HEK293 (cell line): ENCODE measurements around the gene BCL6B.
"Not testable (repeated sequence)": the region's sequence is repeated elsewhere in the genome, so short reads cannot be mapped to it uniquely, and the experiment has no call there.

ENCODE experiments used
- CTCF ChIA-PET: fragments of 350-600 bp; formaldehyde crosslinking; extraction: SDS; loops from one replicate; lab custom pipeline; 2021; ENCODE audit warnings: antibody characterized with exemption; lab: Yijun Ruan, JAX
- POLR2A ChIA-PET: fragments of 300-600 bp; formaldehyde crosslinking; extraction: SDS; loops from one replicate; lab custom pipeline; 2020; ENCODE audit warnings: antibody characterized with exemption, inconsistent platforms; lab: Yijun Ruan, JAX
- H3K27ac ChIP-seq: fragments of 200-500 bp; sonication (Bioruptor generic); 2 replicates; pipeline ENCODE4 v1.5.1; 2014; ENCODE audit warnings: low read depth, low read length, control low read depth, inconsistent platforms; ENCODE audit errors: extremely low read depth
- H3K36me3 ChIP-seq, 2 experiments: fragments of 200-500 bp in 1 of 2; sonication (Bioruptor generic) in 1 of 2; 1 replicate in 1 of 2; 2 replicates in 1 of 2; pipeline ENCODE4 v1.5.1; 2014 to 2017; ENCODE audit warnings: inconsistent platforms in 2 of 2, low read length in 2 of 2; ENCODE audit not compliant: control insufficient read depth in 2 of 2, insufficient read depth in 1 of 2
- H3K4me1 ChIP-seq: fragments of 200-500 bp; sonication (Bioruptor generic); 2 replicates; pipeline ENCODE4 v1.5.1; 2014; ENCODE audit warnings: mild to moderate bottlenecking, low read length, inconsistent platforms; ENCODE audit not compliant: control insufficient read depth, insufficient read depth
- H3K4me3 ChIP-seq: 2 replicates; pipeline ENCODE4 v1.5.1; 2011; ENCODE audit warnings: low read depth, mild to moderate bottlenecking, control low read depth, low read length, moderate library complexity
- H3K9me3 ChIP-seq: fragments of 200-500 bp; sonication (Bioruptor generic); 2 replicates; pipeline ENCODE4 v1.5.1; 2014; ENCODE audit warnings: low read depth, low read length, inconsistent platforms; ENCODE audit not compliant: control insufficient read depth, insufficient read depth
- EGR2 ChIP-seq: fragments of 450-650 bp; formaldehyde crosslinking; IDR thresholded peaks from 2 replicates; pipeline ENCODE4 v1.5.1; 2016; ENCODE audit warnings: low read depth, missing biosample characterization, missing genetic modification characterization
- FEZF1 ChIP-seq: fragments of 450-650 bp; formaldehyde crosslinking; IDR thresholded peaks from 2 replicates; pipeline ENCODE4 v1.5.1; 2016; ENCODE audit warnings: missing biosample characterization, missing genetic modification characterization
- HOXD13 ChIP-seq: sonication (generic); formaldehyde crosslinking; IDR thresholded peaks from 2 replicates; pipeline ENCODE4 v1.8.0; 2022; ENCODE audit warnings: missing genetic modification reagents, borderline replicate concordance
- KLF9 ChIP-seq: fragments of 450-650 bp; formaldehyde crosslinking; IDR thresholded peaks from 2 replicates; pipeline ENCODE4 v1.5.1; 2016; ENCODE audit warnings: missing biosample characterization, missing genetic modification characterization, low read depth
- OSR2 ChIP-seq: fragments of 450-650 bp; formaldehyde crosslinking; IDR thresholded peaks from 2 replicates; pipeline ENCODE4 v1.5.1; 2016; ENCODE audit warnings: missing biosample characterization, missing genetic modification characterization
- SP7 ChIP-seq: fragments of 450-650 bp; formaldehyde crosslinking; IDR thresholded peaks from 2 replicates; pipeline ENCODE4 v1.5.1; 2016; ENCODE audit warnings: missing biosample characterization, missing genetic modification characterization
- ZFP3 ChIP-seq: fragments of 450-650 bp; formaldehyde crosslinking; IDR thresholded peaks from 2 replicates; pipeline ENCODE4 v1.5.1; 2016; ENCODE audit warnings: low read depth, missing biosample characterization, missing genetic modification characterization
- ZNF146 ChIP-seq: fragments of 450-650 bp; formaldehyde crosslinking; IDR thresholded peaks from 2 replicates; pipeline ENCODE4 v1.5.1; 2016; ENCODE audit warnings: missing biosample characterization, missing genetic modification characterization
- ZNF214 ChIP-seq: fragments of 450-650 bp; formaldehyde crosslinking; IDR thresholded peaks from 2 replicates; pipeline ENCODE4 v1.5.1; 2017; ENCODE audit warnings: missing biosample characterization, mild to moderate bottlenecking, missing genetic modification characterization, borderline replicate concordance
- ZNF391 ChIP-seq: fragments of 450-650 bp; formaldehyde crosslinking; IDR thresholded peaks from 2 replicates; pipeline ENCODE4 v1.5.1; 2016; ENCODE audit warnings: low read depth, missing biosample characterization, missing genetic modification characterization, borderline replicate concordance
- ZNF426 ChIP-seq: fragments of 450-650 bp; formaldehyde crosslinking; IDR thresholded peaks from 2 replicates; pipeline ENCODE4 v1.5.1; 2017; ENCODE audit warnings: missing biosample characterization, missing genetic modification characterization, mild to moderate bottlenecking, inconsistent platforms, moderate library complexity
- ZNF510 ChIP-seq: fragments of 450-650 bp; formaldehyde crosslinking; IDR thresholded peaks from 2 replicates; pipeline ENCODE4 v1.5.1; 2018; ENCODE audit warnings: mild to moderate bottlenecking, missing genetic modification characterization, missing biosample characterization; ENCODE audit not compliant: insufficient replicate concordance
- ZNF530 ChIP-seq: fragments of 450-650 bp; formaldehyde crosslinking; IDR thresholded peaks from 2 replicates; pipeline ENCODE4 v1.5.1; 2016; ENCODE audit warnings: low read depth, missing biosample characterization, missing genetic modification characterization
- ZNF837 ChIP-seq: fragments of 450-650 bp; formaldehyde crosslinking; IDR thresholded peaks from 2 replicates; pipeline ENCODE4 v1.5.1; 2016; ENCODE audit warnings: missing biosample characterization, missing genetic modification characterization
- TF ChIP-seq, protein P1 (sequence below): fragments of 450-650 bp; formaldehyde crosslinking; optimal IDR thresholded peaks from 2 replicates; pipeline ENCODE3; 2016; ENCODE audit warnings: missing biosample characterization, mild to moderate bottlenecking, missing genetic modification characterization
- TF ChIP-seq, protein P2 (sequence below): fragments of 450-650 bp; formaldehyde crosslinking; IDR thresholded peaks from 2 replicates; pipeline ENCODE4 v1.5.1; 2017; ENCODE audit warnings: missing biosample characterization, missing genetic modification characterization
- TF ChIP-seq, protein P3 (sequence below): fragments of 450-650 bp; formaldehyde crosslinking; IDR thresholded peaks from 2 replicates; pipeline ENCODE4 v1.5.1; 2016; ENCODE audit warnings: missing biosample characterization, missing genetic modification characterization
- TF ChIP-seq, protein P4 (sequence below): IDR thresholded peaks from 2 replicates; pipeline ENCODE4 v1.6.1; 2011; ENCODE audit warnings: mild to moderate bottlenecking, low read depth, low read length, borderline replicate concordance
- TF ChIP-seq, protein P5 (sequence below): fragments of 450-650 bp; formaldehyde crosslinking; IDR thresholded peaks from 2 replicates; pipeline ENCODE4 v1.5.1; 2016; ENCODE audit warnings: missing biosample characterization, missing genetic modification characterization

Gene BCL6B

DNA sequence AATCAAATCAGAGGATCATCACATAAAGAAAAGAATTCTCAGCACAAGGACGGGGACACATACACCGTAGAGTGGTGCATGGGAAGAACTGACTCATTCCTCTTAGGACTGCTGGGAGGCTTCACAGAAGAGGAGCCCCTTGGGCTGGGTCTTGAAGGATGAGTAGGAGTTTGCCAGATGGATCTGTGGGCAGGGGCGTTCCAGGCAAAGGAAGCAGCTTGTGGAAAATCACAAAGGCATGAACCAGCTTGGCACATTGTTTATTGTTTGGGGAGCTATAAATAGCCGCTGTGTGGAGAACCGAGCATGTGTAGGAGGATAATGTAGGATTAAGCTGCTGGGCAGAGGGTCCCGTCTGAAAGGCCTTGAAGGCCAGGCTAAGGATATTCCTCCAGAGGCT is 26.1 kb downstream of the BCL6B start (continued):
- TF ChIP-seq EGR2 = peak; percentile 77
- TF ChIP-seq ZNF146 (tag by site-specific recombination) = no peak
- TF ChIP-seq, protein P1, sequence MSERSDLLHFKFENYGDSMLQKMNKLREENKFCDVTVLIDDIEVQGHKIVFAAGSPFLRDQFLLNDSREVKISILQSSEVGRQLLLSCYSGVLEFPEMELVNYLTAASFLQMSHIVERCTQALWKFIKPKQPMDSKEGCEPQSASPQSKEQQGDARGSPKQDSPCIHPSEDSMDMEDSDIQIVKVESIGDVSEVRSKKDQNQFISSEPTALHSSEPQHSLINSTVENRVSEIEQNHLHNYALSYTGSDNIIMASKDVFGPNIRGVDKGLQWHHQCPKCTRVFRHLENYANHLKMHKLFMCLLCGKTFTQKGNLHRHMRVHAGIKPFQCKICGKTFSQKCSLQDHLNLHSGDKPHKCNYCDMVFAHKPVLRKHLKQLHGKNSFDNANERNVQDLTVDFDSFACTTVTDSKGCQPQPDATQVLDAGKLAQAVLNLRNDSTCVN (tag by site-specific recombination) = no peak
- no peak for TF ChIP-seq HOXD13 (CRISPR knock-in tag)
- no peak for TF ChIP-seq ZNF530 (tag by site-specific recombination)
- no peak for TF ChIP-seq ZNF510
- TF ChIP-seq SP7 (tag by site-specific recombination) = no peak
- TF ChIP-seq, protein P2, sequence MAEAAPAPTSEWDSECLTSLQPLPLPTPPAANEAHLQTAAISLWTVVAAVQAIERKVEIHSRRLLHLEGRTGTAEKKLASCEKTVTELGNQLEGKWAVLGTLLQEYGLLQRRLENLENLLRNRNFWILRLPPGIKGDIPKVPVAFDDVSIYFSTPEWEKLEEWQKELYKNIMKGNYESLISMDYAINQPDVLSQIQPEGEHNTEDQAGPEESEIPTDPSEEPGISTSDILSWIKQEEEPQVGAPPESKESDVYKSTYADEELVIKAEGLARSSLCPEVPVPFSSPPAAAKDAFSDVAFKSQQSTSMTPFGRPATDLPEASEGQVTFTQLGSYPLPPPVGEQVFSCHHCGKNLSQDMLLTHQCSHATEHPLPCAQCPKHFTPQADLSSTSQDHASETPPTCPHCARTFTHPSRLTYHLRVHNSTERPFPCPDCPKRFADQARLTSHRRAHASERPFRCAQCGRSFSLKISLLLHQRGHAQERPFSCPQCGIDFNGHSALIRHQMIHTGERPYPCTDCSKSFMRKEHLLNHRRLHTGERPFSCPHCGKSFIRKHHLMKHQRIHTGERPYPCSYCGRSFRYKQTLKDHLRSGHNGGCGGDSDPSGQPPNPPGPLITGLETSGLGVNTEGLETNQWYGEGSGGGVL (tag by site-specific recombination) = no peak
- TF ChIP-seq OSR2 (tag by site-specific recombination) = no peak
- TF ChIP-seq, protein P3, sequence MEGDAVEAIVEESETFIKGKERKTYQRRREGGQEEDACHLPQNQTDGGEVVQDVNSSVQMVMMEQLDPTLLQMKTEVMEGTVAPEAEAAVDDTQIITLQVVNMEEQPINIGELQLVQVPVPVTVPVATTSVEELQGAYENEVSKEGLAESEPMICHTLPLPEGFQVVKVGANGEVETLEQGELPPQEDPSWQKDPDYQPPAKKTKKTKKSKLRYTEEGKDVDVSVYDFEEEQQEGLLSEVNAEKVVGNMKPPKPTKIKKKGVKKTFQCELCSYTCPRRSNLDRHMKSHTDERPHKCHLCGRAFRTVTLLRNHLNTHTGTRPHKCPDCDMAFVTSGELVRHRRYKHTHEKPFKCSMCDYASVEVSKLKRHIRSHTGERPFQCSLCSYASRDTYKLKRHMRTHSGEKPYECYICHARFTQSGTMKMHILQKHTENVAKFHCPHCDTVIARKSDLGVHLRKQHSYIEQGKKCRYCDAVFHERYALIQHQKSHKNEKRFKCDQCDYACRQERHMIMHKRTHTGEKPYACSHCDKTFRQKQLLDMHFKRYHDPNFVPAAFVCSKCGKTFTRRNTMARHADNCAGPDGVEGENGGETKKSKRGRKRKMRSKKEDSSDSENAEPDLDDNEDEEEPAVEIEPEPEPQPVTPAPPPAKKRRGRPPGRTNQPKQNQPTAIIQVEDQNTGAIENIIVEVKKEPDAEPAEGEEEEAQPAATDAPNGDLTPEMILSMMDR (tag by site-specific recombination) = no peak
- no peak for TF ChIP-seq ZNF426
- TF ChIP-seq, protein P4, sequence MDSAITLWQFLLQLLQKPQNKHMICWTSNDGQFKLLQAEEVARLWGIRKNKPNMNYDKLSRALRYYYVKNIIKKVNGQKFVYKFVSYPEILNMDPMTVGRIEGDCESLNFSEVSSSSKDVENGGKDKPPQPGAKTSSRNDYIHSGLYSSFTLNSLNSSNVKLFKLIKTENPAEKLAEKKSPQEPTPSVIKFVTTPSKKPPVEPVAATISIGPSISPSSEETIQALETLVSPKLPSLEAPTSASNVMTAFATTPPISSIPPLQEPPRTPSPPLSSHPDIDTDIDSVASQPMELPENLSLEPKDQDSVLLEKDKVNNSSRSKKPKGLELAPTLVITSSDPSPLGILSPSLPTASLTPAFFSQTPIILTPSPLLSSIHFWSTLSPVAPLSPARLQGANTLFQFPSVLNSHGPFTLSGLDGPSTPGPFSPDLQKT = no peak
- TF ChIP-seq KLF9 = no peak
- no peak for TF ChIP-seq ZNF214 (tag by site-specific recombination)
- no peak for TF ChIP-seq ZNF837 (tag by site-specific recombination)
- peak; percentile 86 for TF ChIP-seq ZFP3
- TF ChIP-seq ZNF391 = no peak

DNA sequence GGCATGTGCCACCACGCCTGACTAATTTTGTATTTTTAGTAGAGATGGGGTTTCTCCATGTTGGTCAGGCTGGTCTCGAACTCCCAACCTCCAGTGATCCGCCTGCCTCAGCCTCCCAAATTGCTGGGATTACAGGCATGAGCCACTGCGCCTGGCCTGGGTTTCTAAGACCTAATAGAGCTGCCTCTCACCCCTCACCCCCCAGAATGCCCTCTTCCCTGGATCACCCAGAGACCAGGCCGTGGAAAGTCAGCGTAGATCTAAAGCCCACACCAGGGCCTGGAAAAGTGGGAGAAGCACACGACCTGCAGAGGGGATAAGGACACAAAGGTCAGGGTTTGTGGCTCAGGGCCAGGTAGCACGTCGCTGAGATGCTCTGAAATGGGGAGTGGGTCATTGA is 27.7 kb downstream of the BCL6B start:
- H3K9me3 ChIP-seq, POLR2A ChIA-PET, H3K36me3 ChIP-seq, H3K4me1 ChIP-seq, H3K27ac ChIP-seq, H3K4me3 ChIP-seq: not testable (repeated sequence)
- CTCF ChIA-PET = interaction anchor here (0.5 to 12.8 kb wide), 9 partner anchors 9 to 420 kb away, joined by 3 to 388 read pairs (median 5); no protein-coding TSS in a partner anchor

DNA sequence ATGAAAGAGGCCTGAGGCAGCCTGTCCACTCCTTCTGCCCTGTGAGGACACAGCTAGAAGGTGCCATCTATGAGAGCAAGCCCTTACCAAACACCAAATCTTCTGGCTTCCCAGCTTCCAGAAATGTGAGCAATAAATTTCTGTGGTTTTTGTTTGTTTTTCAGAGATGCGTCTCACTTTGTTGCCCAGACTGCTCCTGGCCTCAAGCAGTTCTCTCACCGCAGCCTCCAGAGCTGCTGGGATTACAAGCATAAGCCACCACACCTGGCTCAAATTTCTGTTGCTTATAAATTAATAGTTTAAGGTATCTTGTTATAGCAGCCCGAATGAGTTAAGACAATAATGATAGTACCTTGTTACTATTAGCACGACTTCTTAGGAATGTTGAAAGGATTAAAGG is 33.5 kb downstream of the BCL6B start:
- 0 out of 2 replicates have a peak, but pooled peaks cover 5% of the 10 kb centered on the region for H3K4me1 ChIP-seq
- H3K4me3 ChIP-seq = no peak overlapping the region
- H3K27ac ChIP-seq = no peak overlapping the region
- CTCF ChIA-PET = interaction anchor here (0.7 to 3.1 kb wide), 5 partner anchors 10 to 1570 kb away, joined by 3 to 15 read pairs (median 3); partner anchors contain the start of gene MIS12
- TF ChIP-seq, protein P5, sequence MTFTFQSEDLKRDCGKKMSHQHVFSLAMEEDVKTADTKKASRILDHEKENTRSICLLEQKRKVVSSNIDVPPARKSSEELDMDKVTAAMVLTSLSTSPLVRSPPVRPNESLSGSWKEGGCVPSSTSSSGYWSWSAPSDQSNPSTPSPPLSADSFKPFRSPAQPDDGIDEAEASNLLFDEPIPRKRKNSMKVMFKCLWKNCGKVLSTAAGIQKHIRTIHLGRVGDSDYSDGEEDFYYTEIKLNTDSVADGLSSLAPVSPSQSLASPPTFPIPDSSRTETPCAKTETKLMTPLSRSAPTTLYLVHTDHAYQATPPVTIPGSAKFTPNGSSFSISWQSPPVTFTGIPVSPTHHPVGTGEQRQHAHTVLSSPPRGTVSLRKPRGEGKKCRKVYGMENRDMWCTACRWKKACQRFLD (tag by site-specific recombination) = no peak
- peak; percentile 76 for TF ChIP-seq FEZF1
- TF ChIP-seq, all 188 proteins: peak for 1
- POLR2A ChIA-PET = interaction anchor here (0.6 kb wide), 1 partner anchor 859 kb away, joined by 3 read pairs; no protein-coding TSS in a partner anchor
- H3K36me3 ChIP-seq = no peaks in the 10 kb centered on the region
- H3K9me3 ChIP-seq = no peaks in the 10 kb centered on the region
